GM10248 (cell line): ENCODE data around the gene ZNF385A.

Experiments used
- CTCF ChIA-PET: fragments of 300-600 bp; sonication (Branson Sonifier 250); formaldehyde crosslinking; extraction: SDS; loops from one replicate; lab custom pipeline; 2021; ENCODE audit warnings: antibody characterized with exemption; lab: Yijun Ruan, JAX
- POLR2A ChIA-PET: fragments of 350-650 bp; sonication (Branson Sonifier 250); formaldehyde crosslinking; extraction: SDS; loops from one replicate; lab custom pipeline; 2020; ENCODE audit warnings: antibody characterized with exemption; lab: Yijun Ruan, JAX
- DNase-seq: peaks from one replicate; pipeline ENCODE4 v3.0.0; 2012; ENCODE audit errors: extremely low spot score
- CTCF ChIP-seq: IDR thresholded peaks from 2 replicates; pipeline ENCODE4 v1.5.1; 2012; ENCODE audit warnings: mild to moderate bottlenecking, low read depth; ENCODE audit errors: extremely low read depth, missing control alignments, control extremely low read depth

The ZNF385A gene

GRCh38 chr12:54384591-54385041, at the start of gene ZNF385A:
Gene ZNF385A (minus strand): TSS chr12:54384733. CDS start chr12:54384514, 219 bp downstream.
- ChIA-PET POLR2A (interaction anchor here (0.6 kb wide), 1 partner anchor 104 kb away, joined by 3 read pairs; the partner anchor contains the start of genes CBX5 and HNRNPA1), CTCF (interaction anchor here (0.6 to 6.4 kb wide), 10 partner anchors 8 to 177 kb away, joined by 3 to 95 read pairs (median 4); no protein-coding TSS in a partner anchor)
- TF ChIP-seq CTCF = no peak
- no peak for DNase-seq

GRCh38 chr12:54432815-54433164, 48.3 kb upstream of the ZNF385A start:
- CTCF ChIA-PET = interaction anchor here (12.0 to 19.5 kb wide), 2 partner anchors 19 to 32 kb away, joined by 72 to 506 read pairs; no protein-coding TSS in a partner anchor
- POLR2A ChIA-PET = no interaction called here
- no peak for DNase-seq
- TF ChIP-seq CTCF = no peak

GRCh38 chr12:54431911-54432814, 47.6 kb upstream of the ZNF385A start:
- no peak for TF ChIP-seq CTCF
- CTCF ChIA-PET = interaction anchor here (1.3 to 19.5 kb wide), 3 partner anchors 18 to 39 kb away, joined by 3 to 506 read pairs (median 72); no protein-coding TSS in a partner anchor
- no peak for DNase-seq
- POLR2A ChIA-PET = no interaction called here

- no peak for DNase-seq
- TF ChIP-seq CTCF = no peak
- POLR2A ChIA-PET = no interaction called here
- CTCF ChIA-PET = interaction anchor here (1.3 to 19.5 kb wide), 4 partner anchors 9 to 38 kb away, joined by 3 to 506 read pairs (median 40); no protein-coding TSS in a partner anchor
Measured at GRCh38 chr12:54430471-54431069, 46.0 kb upstream of the ZNF385A start.

GRCh38 chr12:54429014-54429471, 44.5 kb upstream of the ZNF385A start:
- ChIA-PET CTCF (interaction anchor here (1.3 to 19.5 kb wide), 4 partner anchors 10 to 50 kb away, joined by 4 to 506 read pairs (median 40); no protein-coding TSS in a partner anchor), POLR2A (no interaction called here)
- TF ChIP-seq CTCF = no peak
- DNase-seq = no peak
